GM12878 (cell line): Measurements from ENCODE around the gene CALR. TPM values are rescaled to one million over a fixed set of nuclear protein-coding genes. Genes with fewer than 3 reads are reported as not detected.

Experiments
- ATAC-seq: fragments of 200-7000 bp; cut with Tn5 transposase; 3 replicates; pipeline ENCODE4 v1.9.1; 2020; ENCODE audit warnings: mild to moderate bottlenecking, moderate library complexity
- Bru-seq: library from RNA; stranded (reverse); fragments of 400-500 nt; gene quantifications from one replicate; lab custom pipeline; 2021; lab: Mats Ljungman, UMichigan
- BruChase-seq, 2 experiments: library from RNA; stranded (reverse); fragments of 400-500 nt; gene quantifications; one replicate each; lab custom pipeline; 2021; lab: Mats Ljungman, UMichigan
- BruUV-seq: library from RNA; stranded (reverse); fragments of 400-500 nt; replicated peaks from 2 replicates; lab custom pipeline; 2021; lab: Mats Ljungman, UMichigan
- CTCF ChIA-PET: fragments of 300-600 bp; sonication (Branson Sonifier 250); formaldehyde crosslinking; extraction: SDS; loops from one replicate; lab custom pipeline; 2021; ENCODE audit warnings: inconsistent platforms; lab: Yijun Ruan, JAX
- POLR2A ChIA-PET: fragments of 350-600 bp; formaldehyde crosslinking; extraction: SDS; loops from one replicate; lab custom pipeline; 2021; ENCODE audit warnings: inconsistent platforms; lab: Charles Lee
- RAD21 ChIA-PET: fragments of 300-600 bp; sonication (Branson Sonifier 250); formaldehyde crosslinking; loops from one replicate; lab custom pipeline; 2023; ENCODE audit warnings: antibody characterized with exemption; ENCODE audit not compliant: unreplicated experiment; lab: Charles Lee
- SMC1A ChIA-PET: fragments of 300-600 bp; sonication (Branson Sonifier 250); formaldehyde crosslinking; loops from one replicate; lab custom pipeline; 2023; ENCODE audit not compliant: unreplicated experiment, uncharacterized antibody; lab: Charles Lee
- DNase-seq: peaks from one replicate; pipeline ENCODE4 v3.0.0-alpha.2; 2011; ENCODE audit warnings: low read depth, low spot score
- FAIRE-seq: peaks from 3 replicates; lab custom pipeline; 2011; peaks lifted over from hg19 to GRCh38; lab: Jason Lieb, UNC
- H2AFZ ChIP-seq: 2 replicates; pipeline ENCODE4 v1.6.0; 2011; ENCODE audit warnings: low read depth, low read length, control low read depth; ENCODE audit not compliant: control insufficient read depth
- H3K27ac ChIP-seq: 2 replicates; pipeline ENCODE4 v1.5.1; 2011; ENCODE audit warnings: control low read depth; ENCODE audit not compliant: control insufficient read depth, insufficient read depth
- H3K27me3 ChIP-seq, 2 experiments: replicated peaks in 1 of 2; 2 replicates each; pipeline versions ENCODE4 v1.6.0 to v1.6.1; 2011; ENCODE audit warnings: low read length in 1 of 2; ENCODE audit not compliant: control insufficient read depth in 2 of 2, insufficient read depth in 2 of 2
- H3K36me3 ChIP-seq, 2 experiments: 2 replicates each; pipeline ENCODE4 v1.5.1; 2011; ENCODE audit warnings: low read length in 1 of 2; ENCODE audit not compliant: control insufficient read depth in 2 of 2, insufficient read depth in 2 of 2
- H3K4me1 ChIP-seq: 2 replicates; pipeline ENCODE4 v1.6.1; 2011; ENCODE audit warnings: mild to moderate bottlenecking, low read length, moderate library complexity, mixed read lengths; ENCODE audit not compliant: control insufficient read depth, insufficient read depth
- H3K4me2 ChIP-seq: 2 replicates; pipeline ENCODE4 v1.6.0; 2011; ENCODE audit warnings: control low read depth; ENCODE audit not compliant: control insufficient read depth, insufficient read depth
- H3K4me3 ChIP-seq: fragments of 200-600 bp; sonication (generic); 2 replicates; pipeline ENCODE4 v1.5.1; 2016
- H3K79me2 ChIP-seq: 2 replicates; pipeline ENCODE4 v1.6.0; 2011; ENCODE audit warnings: low read length; ENCODE audit not compliant: control insufficient read depth, insufficient read depth
- H3K9ac ChIP-seq: 2 replicates; pipeline ENCODE4 v1.8.0; 2011; ENCODE audit warnings: low read length, control low read depth, mixed read lengths; ENCODE audit not compliant: control insufficient read depth, insufficient read depth
- H3K9me3 ChIP-seq: replicated peaks from 3 replicates; pipeline ENCODE4 v1.5.1; 2011; ENCODE audit warnings: mild to moderate bottlenecking, low read length; ENCODE audit not compliant: control insufficient read depth, insufficient read depth
- H4K20me1 ChIP-seq: 2 replicates; pipeline ENCODE4 v1.6.0; 2011; ENCODE audit not compliant: control insufficient read depth, insufficient read depth
- BRCA1 ChIP-seq: IDR thresholded peaks from 2 replicates; pipeline ENCODE4 v1.6.1; 2011; ENCODE audit warnings: low read depth, low read length, improper control_type of control experiment
- EZH2 ChIP-seq: IDR thresholded peaks from 2 replicates; pipeline ENCODE4 v1.6.1; 2012; ENCODE audit warnings: low read depth, mild to moderate bottlenecking, control low read depth, inconsistent platforms, low read length, borderline replicate concordance; ENCODE audit not compliant: control insufficient read depth
- KAT2A ChIP-seq: conservative IDR thresholded peaks from 2 replicates; pipeline ENCODE4 v1.6.1; 2011; ENCODE audit warnings: low read depth, low read length; ENCODE audit not compliant: control insufficient read depth
- MEF2A ChIP-seq: IDR thresholded peaks from 2 replicates; pipeline ENCODE4 v1.6.1; 2011; ENCODE audit warnings: low read depth, mild to moderate bottlenecking, low read length, moderate library complexity; ENCODE audit not compliant: insufficient read depth
- NFXL1 ChIP-seq: fragments of 450-650 bp; IDR thresholded peaks from 2 replicates; pipeline ENCODE4 v1.6.1; 2017; ENCODE audit warnings: antibody characterized with exemption, mild to moderate bottlenecking, borderline replicate concordance
- NR2C1 ChIP-seq: fragments of 450-650 bp; IDR thresholded peaks from 2 replicates; pipeline ENCODE4 v1.6.1; 2017; ENCODE audit warnings: antibody characterized with exemption, mild to moderate bottlenecking, moderate library complexity
- PAX8 ChIP-seq: fragments of 450-650 bp; IDR thresholded peaks from 2 replicates; pipeline ENCODE4 v1.6.1; 2017; ENCODE audit warnings: mild to moderate bottlenecking, moderate library complexity
- PBX3 ChIP-seq: IDR thresholded peaks from 2 replicates; pipeline ENCODE4 v1.6.1; 2011; ENCODE audit warnings: mild to moderate bottlenecking, low read depth, low read length, moderate library complexity; ENCODE audit not compliant: insufficient replicate concordance
- SIN3A ChIP-seq: IDR thresholded peaks from 2 replicates; pipeline ENCODE4 v1.6.1; 2012; ENCODE audit warnings: low read depth, low read length, improper control_type of control experiment
- SKIL ChIP-seq: fragments of 450-650 bp; IDR thresholded peaks from 2 replicates; pipeline ENCODE4 v1.6.1; 2017; ENCODE audit warnings: mild to moderate bottlenecking, low read depth, inconsistent platforms; ENCODE audit not compliant: poor library complexity, severe bottlenecking
- SUZ12 ChIP-seq: fragments of 200-600 bp; sonication (generic); IDR thresholded peaks from one replicate; pipeline ENCODE4 v1.6.1; 2018; ENCODE audit warnings: antibody characterized with exemption, mild to moderate bottlenecking; ENCODE audit not compliant: unreplicated experiment
- WRNIP1 ChIP-seq: IDR thresholded peaks from 2 replicates; pipeline ENCODE4 v1.6.1; 2011; ENCODE audit warnings: low read depth, low read length, improper control_type of control experiment, borderline replicate concordance
- ZNF274 ChIP-seq: IDR thresholded peaks from one replicate; pipeline ENCODE4 v1.8.0; 2011; ENCODE audit not compliant: insufficient read length, insufficient read depth
- WGBS: methylation state at CpG from one replicate; pipeline ENCODE4 v1.1.6; 2016; ENCODE audit warnings: low lambda C conversion rate; ENCODE audit not compliant: insufficient replicate concordance, insufficient coverage; ENCODE audit errors: missing lambda C conversion rate; 5-methylcytosine and 5-hydroxymethylcytosine counted together
- in situ Hi-C: fragments of 300-500 bp; cut with MboI; formaldehyde crosslinking; loops from 9 replicates; pipeline ENCODE4 v1.14.3; 2018; ENCODE audit warnings: mixed read lengths
- intact Hi-C: fragments of 100-400 bp; cut with micrococcal nuclease; formaldehyde crosslinking; loops from one replicate; pipeline ENCODE4 v1.14.2; 2022; ENCODE audit not compliant: unreplicated experiment
- long read RNA-seq, 2 experiments: library from polyadenylated mRNA; unstranded; transcript quantifications; one replicate each; pipeline ENCODE4 v2.0.0, GENCODE V29; 2019 to 2020
- polyA minus RNA-seq, 3 experiments: library from RNA; depleted of rRNA, polyadenylated mRNA; stranded (reverse); fragments of >200 nt; gene quantifications; 2 replicates each; pipeline ENCODE4 v1.2.3, GENCODE V29; 2011
- polyA plus RNA-seq, 11 experiments: library from polyadenylated mRNA; depleted of rRNA in 4 of 11; unstranded in 6 of 11; stranded (reverse) in 5 of 11; fragments of >200 nt; fragmentation: Nextera tagmentation in 4 of 11; fragmentation: Illumina TruSeq in 1 of 11; extraction: Ambion mirVana in 4 of 11; extraction: Trizol in 1 of 11; gene quantifications; 1 replicate in 1 of 11; 2 replicates in 10 of 11; pipeline versions ENCODE4 v1.2.1 to v1.2.3, GENCODE V29; 2011 to 2016; ENCODE audit warnings: inconsistent platforms in 2 of 11, missing spikeins in 2 of 11, low read depth in 1 of 11
- total RNA-seq, 4 experiments: library from RNA; depleted of rRNA in 3 of 4; stranded (reverse); fragments of >200 nt in 3 of 4; fragmentation: Illumina TruSeq in 1 of 4; extraction: Trizol in 1 of 4; gene quantifications; 2 replicates each; pipeline versions ENCODE4 v1.2.1 to v1.2.3, GENCODE V29; 2013 to 2021

The CALR gene
- 351 and 375 TPM in 2 replicates for total RNA-seq (2013; cell fraction: nucleolus; rRNA removed)
- total RNA-seq (2014; rRNA removed) (824 and 916 TPM in 2 replicates), total RNA-seq (2014; rRNA removed; fragmentation: Illumina TruSeq; extraction: Trizol) (719 and 809 TPM in 2 replicates), total RNA-seq (2021) (891 and 983 TPM in 2 replicates), polyA plus RNA-seq (2011; rRNA removed) (360 and 518 TPM in 2 replicates), polyA plus RNA-seq (2014; fragmentation: Illumina TruSeq; extraction: Trizol) (690 and 703 TPM in 2 replicates), polyA plus RNA-seq (2014; fragmentation: Nextera tagmentation; extraction: Ambion mirVana) (100 to 1,000 TPM; 202 to 216 TPM), polyA plus RNA-seq (2014; rRNA removed) (685 and 856 TPM in 2 replicates), polyA plus RNA-seq (2016; fragmentation: Nextera tagmentation; extraction: Ambion mirVana) (1,000 to 10,000 TPM; 1,394 to 1,451 TPM), polyA minus RNA-seq (2011; rRNA and poly(A)+ RNA removed) (519 and 607 TPM in 2 replicates), Bru-seq, nascent RNA (percentile 98 among the genes with signal in this experiment), BruChase-seq, experiment 1, labeled RNA remaining after a 6-hour chase (percentile 100 among the genes with signal in this experiment), BruChase-seq, experiment 2, labeled RNA remaining after a 2-hour chase (percentile 99 among the genes with signal in this experiment)
- polyA plus RNA-seq (2011; ENCODE audit: low read depth), result 350 TPM
- polyA plus RNA-seq (2011; cell fraction: cytosol; rRNA removed), result 446 and 500 TPM in 2 replicates
- 301 and 348 TPM in 2 replicates for polyA plus RNA-seq (2011; cell fraction: nucleus; rRNA removed)
- polyA plus RNA-seq (2012), result 611 and 859 TPM in 2 replicates
- polyA minus RNA-seq (2011; cell fraction: cytosol; rRNA and poly(A)+ RNA removed), result 268 and 328 TPM in 2 replicates
- polyA minus RNA-seq (2011; cell fraction: nucleus; rRNA and poly(A)+ RNA removed), result 136 and 245 TPM in 2 replicates
- long read RNA-seq, experiment 1, transcript CALR-201 (9 exons, 1,903 nt), result major isoform, 439 of 654 reads
- long read RNA-seq, experiment 1, partial matches to known transcripts, result 12 of 654 reads
- long read RNA-seq, experiment 1, other reads (novel, unspliced or antisense), result 201 of 654 reads
- long read RNA-seq, experiment 2, transcript CALR-201 (9 exons, 1,903 nt), result major isoform, 89 of 119 reads
- long read RNA-seq, experiment 2, partial matches to known transcripts, result 24 of 119 reads
- long read RNA-seq, experiment 2, other reads (novel, unspliced or antisense), result 6 of 119 reads

GRCh38 chr19:12937927-12938778 lies at the start of gene CALR:
TSS of gene CALR (plus strand) at chr19:12938609. CDS start at chr19:12938680, 71 bp downstream.
- Histone ChIP-seq H3K36me3 (peaks cover 13 to 32% of the 10 kb centered on the region in 2 experiments), H3K9me3 (no peaks in the 10 kb centered on the region), H2AFZ (peak within 1 kb of the TSS; percentile 86), H4K20me1 (peaks cover 12% of the 10 kb centered on the region; the same call in 1 of the 2 replicates), H3K9ac (peak within 1 kb of the TSS; percentile 99), H3K79me2 (peaks cover 50% of the 10 kb centered on the region), H3K27ac (peak within 1 kb of the TSS; percentile 89), H3K4me3 (peak within 1 kb of the TSS; percentile 90), H3K27me3 (no peaks in the 10 kb centered on the region), H3K4me1 (peaks cover 46% of the 10 kb centered on the region), H3K4me2 (peak within 1 kb of the TSS; percentile 100)
- peak; percentile 97 for DNase-seq
- no TSS peak for BruUV-seq
- intact Hi-C loops, result loop anchor here (1.0 to 5.0 kb wide), 2 partner anchors 53 to 151 kb away; no protein-coding TSS in a partner anchor
- peak; percentile 94 for FAIRE-seq
- ChIA-PET CTCF (interaction anchor here (0.9 to 1.6 kb wide), 6 partner anchors 26 to 161 kb away, joined by 3 to 9 read pairs (median 4); no protein-coding TSS in a partner anchor), SMC1A (interaction anchor here (0.7 to 1.8 kb wide), 7 partner anchors 10 to 56 kb away, joined by 3 to 9 read pairs (median 4); partner anchors contain the start of gene GCDH), RAD21 (interaction anchor here (1.1 to 1.8 kb wide), 4 partner anchors 27 to 47 kb away, joined by 3 to 8 read pairs (median 5); partner anchors contain the start of gene GCDH), POLR2A (interaction anchor here (0.5 to 3.1 kb wide), 11 partner anchors 16 to 853 kb away, joined by 3 to 13 read pairs (median 4); partner anchors contain the start of genes DNASE2, GADD45GIP1 and GCDH)
- ATAC-seq, result peak; percentile 92
- under 1% methylated on average over 63 of the region's 63 CpGs for WGBS
- in situ Hi-C loops, result no loop called here
- TF ChIP-seq KAT2A (no peak), PBX3 (peak; percentile 91), WRNIP1 (no peak), MEF2A (0 out of 2 replicates have a peak, but pooled peaks have one; percentile 54), SUZ12 (no peak), NR2C1 (no peak), PAX8 (no peak), BRCA1 (0 out of 2 replicates have a peak, but pooled peaks have one; percentile 26), ZNF274 (no peak), SIN3A (peak; percentile 98), SKIL (no peak), NFXL1 (no peak; the same call in 1 of the 2 replicates), EZH2 (no peak)
